Activated CD4-positive, alpha-beta T cell treated with anti-CD3 and anti-CD28 coated beads, Interleukin-2, amount 10 ng/mL, durations not matched to agents 7 days and 5 days (primary cell): ENCODE results near the gene ETS1. TPM values are rescaled to one million over a fixed set of nuclear protein-coding genes. Genes with fewer than 3 reads are reported as not detected.

ENCODE experiments used
- CTCF ChIA-PET: fragments of 350-600 bp; sonication (Branson Sonifier 250); formaldehyde crosslinking; loops from one replicate; lab custom pipeline; 2021; ENCODE audit warnings: antibody characterized with exemption; lab: Charles Lee
- POLR2A ChIA-PET: fragments of 350-600 bp; sonication (Branson Sonifier 250); formaldehyde crosslinking; loops from one replicate; lab custom pipeline; 2021; ENCODE audit warnings: antibody characterized with exemption; lab: Charles Lee
- DNase-seq: peaks from one replicate; pipeline ENCODE4 v3.0.0-alpha.2; 2020
- H3K27ac Mint-ChIP-seq: one replicate; pipeline ENCODE4 v1.8.0; 2021; ENCODE audit warnings: mild to moderate bottlenecking, moderate library complexity, mixed read lengths
- H3K27me3 Mint-ChIP-seq: one replicate; pipeline ENCODE4 v1.8.0; 2021; ENCODE audit warnings: mixed read lengths
- H3K36me3 Mint-ChIP-seq: one replicate; pipeline ENCODE4 v1.8.0; 2021; ENCODE audit warnings: low read depth, mixed read lengths
- H3K4me1 Mint-ChIP-seq: one replicate; pipeline ENCODE4 v1.8.0; 2021; ENCODE audit warnings: mixed read lengths
- H3K4me3 Mint-ChIP-seq: one replicate; pipeline ENCODE4 v1.8.0; 2021; ENCODE audit warnings: mild to moderate bottlenecking, moderate library complexity, mixed read lengths
- H3K9me3 Mint-ChIP-seq: one replicate; pipeline ENCODE4 v1.8.0; 2021; ENCODE audit warnings: mixed read lengths
- total RNA-seq, 2 experiments: library from RNA; stranded (reverse); gene quantifications; one replicate each; pipeline ENCODE4 v1.2.3, GENCODE V29; 2021

ETS1 gene
- total RNA-seq, 2 experiments from 2014 or later: 580 to 648 TPM

DNA sequence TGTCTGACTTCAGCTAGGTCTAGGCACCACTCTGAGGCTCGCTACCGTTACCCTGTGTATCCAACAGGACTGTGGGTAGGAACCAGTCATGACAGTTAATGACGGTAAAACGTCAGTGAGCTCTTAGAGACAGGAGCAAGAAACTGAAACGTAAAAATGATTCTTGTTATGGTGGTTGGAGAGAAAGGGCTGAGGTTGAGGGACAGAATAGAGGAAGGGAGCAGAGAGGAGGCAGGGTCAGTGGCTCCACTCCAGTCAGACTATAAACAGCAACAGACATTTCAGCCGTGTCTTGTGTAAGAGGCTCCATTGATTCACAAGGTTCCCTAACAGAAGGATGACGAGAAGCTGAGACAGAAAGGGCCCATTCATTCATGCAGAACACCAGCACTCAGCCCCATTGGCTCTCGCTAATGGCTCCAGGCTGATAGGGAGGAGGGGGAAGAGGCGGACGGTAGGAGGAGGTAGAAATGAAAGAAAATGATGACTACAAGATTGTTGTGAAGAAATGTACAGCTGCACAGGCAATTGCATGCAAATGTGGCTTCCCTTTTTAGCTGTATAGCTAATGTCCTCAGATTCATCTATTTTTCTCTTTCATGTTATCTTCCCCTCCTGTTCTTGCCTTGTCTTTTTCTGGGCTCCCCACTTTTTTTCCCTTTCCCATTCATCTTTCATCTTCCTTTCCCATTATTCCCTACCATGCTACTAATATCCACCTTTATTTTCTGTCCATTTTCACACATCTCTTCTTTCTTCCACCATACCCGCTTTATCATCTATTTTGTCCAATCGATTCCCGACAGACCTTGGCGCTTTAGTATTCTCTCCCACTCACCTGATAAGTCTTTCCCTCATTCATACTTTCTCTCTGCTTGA is 34.3 kb downstream of the ETS1 start:
- Mint-ChIP-seq H3K36me3 (peaks cover 1% of the 10 kb centered on the region), H3K27ac (peak overlapping the region; percentile 26), H3K4me3 (no peak overlapping the region), H3K4me1 (peaks cover 60% of the 10 kb centered on the region), H3K9me3 (peaks cover 3% of the 10 kb centered on the region), H3K27me3 (no peaks in the 10 kb centered on the region)
- DNase-seq: no peak
- CTCF ChIA-PET: interaction anchor here (0.8 to 2.4 kb wide), 9 partner anchors 7 to 513 kb away, joined by 3 to 8 read pairs (median 4); no protein-coding TSS in a partner anchor
- POLR2A ChIA-PET: no interaction called here

GRCh38 chr11:128551611-128552335 is 35.6 kb downstream of the ETS1 start:
- Mint-ChIP-seq H3K4me3 (no peak overlapping the region), H3K36me3 (peaks cover 1% of the 10 kb centered on the region), H3K27me3 (peaks cover 1% of the 10 kb centered on the region), H3K9me3 (no peaks in the 10 kb centered on the region), H3K4me1 (peaks cover 73% of the 10 kb centered on the region), H3K27ac (peak overlapping the region; percentile 81)
- POLR2A ChIA-PET: no interaction called here
- CTCF ChIA-PET: interaction anchor here (1.2 kb wide), 1 partner anchor 79 kb away, joined by 4 read pairs; no protein-coding TSS in a partner anchor
- no peak for DNase-seq

- DNase-seq: no peak
- peaks cover 1% of the 10 kb centered on the region for H3K27me3 Mint-ChIP-seq
- peak overlapping the region; percentile 9 for H3K4me3 Mint-ChIP-seq
- ChIA-PET CTCF (interaction anchor here (1.0 to 1.5 kb wide), 3 partner anchors 13 to 16 kb away, joined by 3 read pairs; no protein-coding TSS in a partner anchor), POLR2A (no interaction called here)
- H3K27ac Mint-ChIP-seq: peak overlapping the region; percentile 81
- H3K9me3 Mint-ChIP-seq: no peaks in the 10 kb centered on the region
- peaks cover 77% of the 10 kb centered on the region for H3K4me1 Mint-ChIP-seq
- peaks cover 1% of the 10 kb centered on the region for H3K36me3 Mint-ChIP-seq
Measured at GRCh38 chr11:128551058-128551457, 36.3 kb downstream of the ETS1 start.

GRCh38 chr11:128550261-128550821 is 37.0 kb downstream of the ETS1 start:
- no peaks in the 10 kb centered on the region for H3K9me3 Mint-ChIP-seq
- DNase-seq: no peak
- peaks cover 1% of the 10 kb centered on the region for H3K36me3 Mint-ChIP-seq
- peak overlapping the region; percentile 81 for H3K27ac Mint-ChIP-seq
- H3K27me3 Mint-ChIP-seq: peaks cover 1% of the 10 kb centered on the region
- peaks cover 84% of the 10 kb centered on the region for H3K4me1 Mint-ChIP-seq
- CTCF ChIA-PET: interaction anchor here (0.7 to 1.5 kb wide), 5 partner anchors 12 to 25 kb away, joined by 3 to 4 read pairs (median 3); no protein-coding TSS in a partner anchor
- no peak overlapping the region for H3K4me3 Mint-ChIP-seq
- POLR2A ChIA-PET: no interaction called here

DNA sequence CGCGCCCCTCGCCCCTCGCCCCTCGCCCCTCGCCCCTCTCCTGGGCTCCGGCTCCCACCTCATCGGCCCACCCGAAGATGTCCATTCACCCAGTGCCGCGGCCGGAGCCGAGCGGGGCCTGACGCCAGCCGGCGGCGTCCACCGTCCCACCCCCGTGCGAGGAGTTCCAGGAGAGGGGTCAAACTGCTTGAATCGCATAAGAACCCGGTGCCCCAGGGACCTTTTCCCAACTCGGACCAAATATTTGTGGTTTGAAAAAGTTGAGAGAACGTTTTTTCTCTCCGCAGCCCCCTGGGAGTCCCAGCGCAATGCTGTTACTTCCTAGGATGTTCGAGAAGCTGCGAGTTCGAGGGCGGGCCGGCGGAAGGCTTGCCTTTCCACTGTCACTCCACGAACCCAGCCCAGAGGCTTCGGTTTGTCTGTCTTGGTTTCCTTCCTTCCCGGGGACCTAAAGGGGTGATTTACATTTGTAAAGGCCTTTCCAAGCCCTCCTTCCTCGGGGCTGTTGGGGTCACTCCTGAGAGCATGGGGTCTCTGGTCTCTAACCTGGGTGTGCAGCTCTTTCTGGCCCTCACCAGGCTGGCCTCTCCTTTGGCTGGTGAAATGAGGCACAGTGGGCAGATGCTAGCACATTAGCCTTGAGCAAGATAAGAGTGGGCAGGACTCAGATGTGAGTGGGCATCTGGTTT is 38.0 kb downstream of the ETS1 start:
- ChIA-PET POLR2A (no interaction called here), CTCF (interaction anchor here (0.7 to 1.5 kb wide), 4 partner anchors 17 to 260 kb away, joined by 3 to 4 read pairs (median 4); no protein-coding TSS in a partner anchor)
- Mint-ChIP-seq H3K4me3 (peak overlapping the region; percentile 76), H3K36me3 (peaks cover 1% of the 10 kb centered on the region), H3K27me3 (peaks cover 1% of the 10 kb centered on the region), H3K27ac (peak overlapping the region; percentile 86), H3K4me1 (peaks cover 92% of the 10 kb centered on the region), H3K9me3 (no peaks in the 10 kb centered on the region)
- DNase-seq: no peak

DNA sequence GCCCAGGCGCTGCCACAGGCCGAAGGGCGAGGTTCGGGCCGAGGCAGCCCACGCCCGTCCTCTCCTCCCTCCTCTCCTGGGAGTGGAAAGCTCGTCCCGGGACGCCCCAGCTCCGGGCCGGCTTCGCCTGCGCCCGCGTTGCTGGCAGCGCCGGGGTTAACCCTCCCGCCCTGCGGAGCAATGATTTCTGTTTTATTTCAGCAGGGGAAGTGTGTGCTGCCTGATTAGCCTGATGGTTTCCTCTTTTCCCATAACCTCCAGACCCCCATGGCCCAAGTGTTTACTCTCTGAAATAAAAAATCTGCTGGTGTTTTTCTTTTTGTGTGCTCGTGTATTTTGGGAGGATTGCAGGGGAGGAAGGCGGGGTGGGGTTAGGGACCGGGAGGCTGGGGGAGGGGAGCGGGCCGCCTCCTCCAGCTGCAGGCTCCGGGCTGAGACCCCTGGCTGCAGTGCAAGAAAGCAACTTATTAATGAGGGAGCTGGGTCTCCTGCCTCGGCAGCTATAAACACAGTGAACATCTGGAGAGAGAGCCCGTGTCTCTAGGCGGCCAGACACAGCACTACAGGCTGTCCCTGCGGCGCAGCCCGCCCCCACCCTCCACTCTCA is 38.6 kb downstream of the ETS1 start:
- H3K4me1 Mint-ChIP-seq: peaks cover 89% of the 10 kb centered on the region
- H3K27ac Mint-ChIP-seq: peak overlapping the region; percentile 86
- DNase-seq: peak; percentile 28
- peaks cover 1% of the 10 kb centered on the region for H3K36me3 Mint-ChIP-seq
- peaks cover 1% of the 10 kb centered on the region for H3K27me3 Mint-ChIP-seq
- H3K4me3 Mint-ChIP-seq: peak overlapping the region; percentile 76
- CTCF ChIA-PET: interaction anchor here (1.1 to 1.3 kb wide), 3 partner anchors 9 to 259 kb away, joined by 3 to 6 read pairs (median 4); no protein-coding TSS in a partner anchor
- POLR2A ChIA-PET: no interaction called here
- no peaks in the 10 kb centered on the region for H3K9me3 Mint-ChIP-seq

DNA sequence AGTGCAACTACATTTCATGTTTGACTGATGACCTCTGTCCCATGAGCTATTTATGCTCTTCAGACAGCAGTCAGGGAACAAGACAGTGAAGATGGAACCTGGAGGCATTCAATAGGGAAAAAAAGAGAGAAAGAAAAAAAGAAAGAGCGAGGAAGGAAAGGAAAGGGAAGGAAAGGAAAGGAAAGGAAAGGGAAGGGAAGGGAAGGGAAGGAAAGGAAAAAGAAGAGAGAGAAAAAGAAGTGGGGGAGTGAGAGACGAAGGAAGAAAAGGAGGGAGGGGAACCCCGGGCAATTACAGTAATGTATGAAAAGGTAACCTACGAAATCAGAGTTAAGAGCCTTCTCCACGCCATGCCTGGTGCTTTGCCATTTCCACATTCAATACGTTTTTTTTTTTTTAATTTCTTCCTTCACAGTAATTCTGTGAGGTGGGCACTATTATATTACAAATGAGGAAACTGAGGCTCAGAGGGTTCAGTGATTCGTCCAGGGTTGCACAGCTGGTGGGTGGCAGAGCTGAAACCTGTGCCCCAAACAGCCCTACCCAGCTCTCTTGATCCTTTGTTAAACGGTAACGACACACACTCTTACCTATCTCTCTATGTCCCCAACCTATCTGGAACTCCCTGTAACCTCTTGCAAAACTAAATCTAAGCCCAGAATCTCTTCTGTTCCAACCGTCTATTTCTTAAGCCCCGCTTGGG is 39.3 kb downstream of the ETS1 start:
- Mint-ChIP-seq H3K27ac (peak overlapping the region; percentile 86), H3K4me3 (peak overlapping the region; percentile 76), H3K4me1 (peaks cover 87% of the 10 kb centered on the region), H3K9me3 (no peaks in the 10 kb centered on the region), H3K36me3 (peaks cover 1% of the 10 kb centered on the region), H3K27me3 (peaks cover 1% of the 10 kb centered on the region)
- DNase-seq: no peak
- ChIA-PET POLR2A (interaction anchor here (0.6 to 1.2 kb wide), 2 partner anchors 18 to 56 kb away, joined by 4 to 7 read pairs; no protein-coding TSS in a partner anchor), CTCF (interaction anchor here (0.6 to 2.2 kb wide), 9 partner anchors 8 to 259 kb away, joined by 3 to 11 read pairs (median 4); no protein-coding TSS in a partner anchor)

DNA sequence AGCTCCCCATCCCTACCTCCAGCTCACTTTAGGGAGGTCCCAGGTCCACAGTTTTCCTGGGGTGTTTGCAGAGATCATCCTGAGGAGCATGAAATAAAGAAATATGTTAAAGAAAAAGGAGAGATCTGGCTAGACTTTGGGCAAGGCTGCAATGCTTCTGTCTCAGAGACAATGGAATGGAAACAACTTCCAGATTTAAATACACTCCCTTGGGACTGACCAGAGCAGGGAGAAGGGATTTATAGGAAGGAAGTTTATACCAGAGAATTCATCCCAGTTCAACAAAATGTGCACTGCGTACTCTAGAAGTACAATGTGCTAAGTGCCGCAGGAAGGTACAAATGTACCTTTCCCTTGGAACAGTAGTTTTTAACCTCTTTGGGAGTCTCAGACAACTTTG is 40.4 kb downstream of the ETS1 start:
- H3K36me3 Mint-ChIP-seq: peaks cover 1% of the 10 kb centered on the region
- peaks cover 3% of the 10 kb centered on the region for H3K27me3 Mint-ChIP-seq
- H3K27ac Mint-ChIP-seq: no peak overlapping the region
- CTCF ChIA-PET: interaction anchor here (0.6 to 2.2 kb wide), 10 partner anchors 13 to 257 kb away, joined by 3 to 11 read pairs (median 4); no protein-coding TSS in a partner anchor
- POLR2A ChIA-PET: interaction anchor here (0.6 to 1.2 kb wide), 2 partner anchors 17 to 79 kb away, joined by 3 to 7 read pairs; no protein-coding TSS in a partner anchor
- no peak for DNase-seq
- H3K4me1 Mint-ChIP-seq: peaks cover 78% of the 10 kb centered on the region
- no peaks in the 10 kb centered on the region for H3K9me3 Mint-ChIP-seq
- no peak overlapping the region for H3K4me3 Mint-ChIP-seq

GRCh38 chr11:128544471-128545051 is 42.8 kb downstream of the ETS1 start:
- Mint-ChIP-seq H3K36me3 (peaks cover 1% of the 10 kb centered on the region), H3K4me1 (peaks cover 55% of the 10 kb centered on the region), H3K4me3 (peak overlapping the region; percentile 5), H3K27me3 (peaks cover 3% of the 10 kb centered on the region), H3K27ac (no peak overlapping the region), H3K9me3 (no peaks in the 10 kb centered on the region)
- CTCF ChIA-PET: interaction anchor here (1.0 to 2.0 kb wide), 7 partner anchors 9 to 254 kb away, joined by 3 to 7 read pairs (median 4); no protein-coding TSS in a partner anchor
- POLR2A ChIA-PET: interaction anchor here (1.6 kb wide), 1 partner anchor 19 kb away, joined by 4 read pairs; no protein-coding TSS in a partner anchor
- peak; percentile 22 for DNase-seq

DNA sequence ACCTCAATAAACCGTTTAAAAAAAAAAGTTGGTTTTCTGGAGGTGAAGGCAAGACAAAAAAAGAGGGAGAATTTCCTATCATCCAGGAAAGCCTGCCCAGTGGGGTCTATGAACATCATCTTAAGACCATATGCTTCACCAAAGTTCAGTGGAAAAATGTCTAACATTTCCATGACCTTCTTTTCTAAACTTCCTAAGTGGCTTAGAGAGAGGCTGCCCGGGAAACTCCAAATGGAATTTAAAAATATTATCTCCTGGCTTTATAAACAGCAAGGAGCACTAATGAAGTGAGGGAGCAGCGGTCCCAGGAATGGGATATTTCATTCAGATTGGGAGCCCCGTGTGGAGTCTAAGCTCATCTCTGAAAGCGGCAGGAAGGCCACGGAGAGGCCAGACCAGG is 46.9 kb downstream of the ETS1 start:
- Mint-ChIP-seq H3K4me1 (peaks cover 20% of the 10 kb centered on the region), H3K36me3 (no peaks in the 10 kb centered on the region), H3K9me3 (peaks cover under 1% of the 10 kb centered on the region), H3K27ac (no peak overlapping the region), H3K27me3 (peaks cover 6% of the 10 kb centered on the region), H3K4me3 (no peak overlapping the region)
- CTCF ChIA-PET: interaction anchor here (1.0 to 1.4 kb wide), 2 partner anchors 8 to 90 kb away, joined by 4 to 6 read pairs; no protein-coding TSS in a partner anchor
- no peak for DNase-seq
- POLR2A ChIA-PET: interaction anchor here (1.1 kb wide), 1 partner anchor 15 kb away, joined by 3 read pairs; no protein-coding TSS in a partner anchor
